GM12878 (cell line): Measurements from ENCODE around the gene EML3. TPM values are rescaled to one million over a fixed set of nuclear protein-coding genes. Genes with fewer than 3 reads are reported as not detected.

Source experiments
- CEBPB ChIP-seq, 2 experiments: fragments of 150-350 bp in 1 of 2; IDR thresholded peaks; 2 replicates each; pipeline ENCODE4 v1.6.1; 2012 to 2014; ENCODE audit warnings: low read depth in 2 of 2, low read length in 2 of 2, borderline replicate concordance in 1 of 2, inconsistent platforms in 1 of 2
- CREB1 ChIP-seq: IDR thresholded peaks from 2 replicates; pipeline ENCODE4 v1.6.1; 2012; ENCODE audit warnings: low read depth, mild to moderate bottlenecking, inconsistent platforms
- EED ChIP-seq: sonication (generic); IDR thresholded peaks from 2 replicates; pipeline ENCODE4 v1.6.1; 2016; ENCODE audit warnings: antibody characterized with exemption, low read depth
- ESRRA ChIP-seq: IDR thresholded peaks from 2 replicates; pipeline ENCODE4 v1.6.1; 2012; ENCODE audit warnings: mild to moderate bottlenecking, low read length, improper control_type of control experiment
- EZH2 ChIP-seq: IDR thresholded peaks from 2 replicates; pipeline ENCODE4 v1.6.1; 2012; ENCODE audit warnings: low read depth, mild to moderate bottlenecking, control low read depth, inconsistent platforms, low read length, borderline replicate concordance; ENCODE audit not compliant: control insufficient read depth
- FOXM1 ChIP-seq: IDR thresholded peaks from 2 replicates; pipeline ENCODE4 v1.6.1; 2012; ENCODE audit warnings: low read depth, mild to moderate bottlenecking, inconsistent platforms, low read length, moderate library complexity
- IKZF1 ChIP-seq: fragments of 450-650 bp; conservative IDR thresholded peaks from 2 replicates; pipeline ENCODE4 v1.6.1; 2017; ENCODE audit warnings: antibody characterized with exemption, mild to moderate bottlenecking
- JUNB ChIP-seq: IDR thresholded peaks from 2 replicates; pipeline ENCODE4 v1.6.1; 2016; ENCODE audit warnings: antibody characterized with exemption, mild to moderate bottlenecking
- NFYB ChIP-seq: IDR thresholded peaks from 2 replicates; pipeline ENCODE4 v1.6.1; 2011; ENCODE audit warnings: low read depth, mild to moderate bottlenecking, low read length, improper control_type of control experiment, moderate library complexity; ENCODE audit not compliant: insufficient read depth
- PAX5 ChIP-seq: IDR thresholded peaks from 2 replicates; pipeline ENCODE4 v1.6.1; 2011; ENCODE audit warnings: low read depth, low read length, borderline replicate concordance
- POLR2AphosphoS2 ChIP-seq: IDR thresholded peaks from 2 replicates; pipeline ENCODE4 v1.6.1; 2011; ENCODE audit warnings: low read depth, mild to moderate bottlenecking, low read length, improper control_type of control experiment, moderate library complexity
- RB1 ChIP-seq: fragments of 450-650 bp; formaldehyde crosslinking; IDR thresholded peaks from 2 replicates; pipeline ENCODE4 v1.6.1; 2017; ENCODE audit warnings: mild to moderate bottlenecking, borderline replicate concordance
- SMARCA5 ChIP-seq: fragments of 450-650 bp; IDR thresholded peaks from 2 replicates; pipeline ENCODE4 v1.6.1; 2017; ENCODE audit warnings: mild to moderate bottlenecking
- SP1 ChIP-seq: IDR thresholded peaks from one replicate; pipeline ENCODE4 v1.6.1; 2011; ENCODE audit warnings: low read depth, low read length
- SPI1 ChIP-seq: IDR thresholded peaks from 2 replicates; pipeline ENCODE4 v1.6.1; 2011; ENCODE audit warnings: low read depth, mild to moderate bottlenecking, low read length, moderate library complexity, borderline replicate concordance; ENCODE audit not compliant: insufficient read depth
- SUZ12 ChIP-seq: fragments of 200-600 bp; sonication (generic); IDR thresholded peaks from one replicate; pipeline ENCODE4 v1.6.1; 2018; ENCODE audit warnings: antibody characterized with exemption, mild to moderate bottlenecking; ENCODE audit not compliant: unreplicated experiment
- TAF1 ChIP-seq: IDR thresholded peaks from 2 replicates; pipeline ENCODE4 v1.6.1; 2011; ENCODE audit warnings: mild to moderate bottlenecking, low read depth, low read length, borderline replicate concordance
- TARDBP ChIP-seq: IDR thresholded peaks from 2 replicates; pipeline ENCODE4 v1.6.1; 2016; ENCODE audit warnings: borderline replicate concordance
- TBL1XR1 ChIP-seq: IDR thresholded peaks from 2 replicates; pipeline ENCODE4 v1.6.1; 2012; ENCODE audit warnings: low read depth, low read length, improper control_type of control experiment
- YY1 ChIP-seq: IDR thresholded peaks from 2 replicates; pipeline ENCODE4 v1.6.1; 2011; ENCODE audit warnings: low read depth, mild to moderate bottlenecking, low read length
- ZBED1 ChIP-seq: IDR thresholded peaks from 2 replicates; pipeline ENCODE4 v1.6.1; 2016; ENCODE audit warnings: borderline replicate concordance
- ZSCAN29 ChIP-seq: fragments of 450-650 bp; IDR thresholded peaks from 2 replicates; pipeline ENCODE4 v1.6.1; 2017; ENCODE audit warnings: mild to moderate bottlenecking, moderate library complexity
- polyA plus RNA-seq, 11 experiments: library from polyadenylated mRNA; depleted of rRNA in 4 of 11; unstranded in 6 of 11; stranded (reverse) in 5 of 11; fragments of >200 nt; fragmentation: Nextera tagmentation in 4 of 11; fragmentation: Illumina TruSeq in 1 of 11; extraction: Ambion mirVana in 4 of 11; extraction: Trizol in 1 of 11; gene quantifications; 1 replicate in 1 of 11; 2 replicates in 10 of 11; pipeline versions ENCODE4 v1.2.1 to v1.2.3, GENCODE V29; 2011 to 2016; ENCODE audit warnings: inconsistent platforms in 2 of 11, missing spikeins in 2 of 11, low read depth in 1 of 11
- total RNA-seq, 4 experiments: library from RNA; depleted of rRNA in 3 of 4; stranded (reverse); fragments of >200 nt in 3 of 4; fragmentation: Illumina TruSeq in 1 of 4; extraction: Trizol in 1 of 4; gene quantifications; 2 replicates each; pipeline versions ENCODE4 v1.2.1 to v1.2.3, GENCODE V29; 2013 to 2021
- TF ChIP-seq, protein P1 (sequence below): IDR thresholded peaks from 2 replicates; pipeline ENCODE4 v1.6.1; 2012; ENCODE audit warnings: low read depth, low read length, improper control_type of control experiment
- TF ChIP-seq, protein P2 (sequence below): fragments of 450-650 bp; IDR thresholded peaks from 2 replicates; pipeline ENCODE4 v1.6.1; 2018; ENCODE audit warnings: mild to moderate bottlenecking, low read depth, moderate library complexity; ENCODE audit not compliant: partially characterized antibody
- TF ChIP-seq, protein P3 (sequence below): IDR thresholded peaks from 2 replicates; pipeline ENCODE4 v1.6.1; 2011; ENCODE audit warnings: mild to moderate bottlenecking, low read depth, low read length, moderate library complexity; ENCODE audit not compliant: insufficient replicate concordance

Gene EML3
- total and polyA plus RNA-seq, 10 of the 15 experiments (the other 5 are each of a cell fraction or from before 2014, with no cell fraction given): 0.58 to 82.5 (median 24.8) TPM

DNA sequence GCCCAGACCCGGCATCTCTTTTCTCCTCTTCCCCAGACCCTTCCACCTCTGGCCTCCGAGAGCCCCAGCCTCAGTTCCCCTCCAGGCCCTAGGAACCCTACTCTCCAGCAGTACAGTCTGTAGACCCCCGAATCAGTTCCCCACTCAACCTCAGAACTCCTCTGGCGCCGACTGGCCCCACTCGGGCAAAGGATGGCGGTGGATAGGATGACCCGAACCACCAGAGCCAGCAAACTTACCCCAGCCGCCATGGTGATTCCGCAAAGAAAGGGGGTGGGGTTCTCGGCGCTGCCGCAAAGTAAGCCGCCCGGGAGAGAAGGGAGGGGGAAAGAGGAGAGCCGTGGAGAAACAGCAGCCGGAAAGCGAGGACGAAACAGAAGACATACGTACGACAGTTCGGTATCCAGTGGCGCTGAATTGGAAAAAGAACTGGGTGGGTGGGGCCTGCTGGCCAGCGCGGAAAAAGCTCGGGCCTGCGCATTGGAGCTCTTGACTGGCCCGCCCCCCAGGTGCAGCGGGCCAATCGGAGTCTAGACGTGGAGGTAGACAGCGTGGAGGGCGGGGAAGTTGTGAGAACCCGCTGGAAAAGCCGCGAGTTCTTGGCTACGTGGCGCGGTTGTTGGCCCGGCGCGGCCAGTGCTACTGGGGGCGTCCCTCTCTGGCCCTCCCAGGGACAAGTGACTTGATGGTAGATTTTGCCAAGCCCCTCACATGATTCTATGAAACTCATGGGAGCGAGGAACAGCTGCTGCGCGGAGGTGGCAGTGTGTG, 38.8 kb downstream of the EML3 start, which contains the start of gene EEF1G (continued):
- no peak for TF ChIP-seq PAX5
- TF ChIP-seq, protein P1, sequence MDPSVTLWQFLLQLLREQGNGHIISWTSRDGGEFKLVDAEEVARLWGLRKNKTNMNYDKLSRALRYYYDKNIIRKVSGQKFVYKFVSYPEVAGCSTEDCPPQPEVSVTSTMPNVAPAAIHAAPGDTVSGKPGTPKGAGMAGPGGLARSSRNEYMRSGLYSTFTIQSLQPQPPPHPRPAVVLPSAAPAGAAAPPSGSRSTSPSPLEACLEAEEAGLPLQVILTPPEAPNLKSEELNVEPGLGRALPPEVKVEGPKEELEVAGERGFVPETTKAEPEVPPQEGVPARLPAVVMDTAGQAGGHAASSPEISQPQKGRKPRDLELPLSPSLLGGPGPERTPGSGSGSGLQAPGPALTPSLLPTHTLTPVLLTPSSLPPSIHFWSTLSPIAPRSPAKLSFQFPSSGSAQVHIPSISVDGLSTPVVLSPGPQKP: peak; percentile 62
- TF ChIP-seq SP1: peak; percentile 58
- 0 out of 2 replicates have a peak, but pooled peaks have one; percentile 59 for TF ChIP-seq TARDBP
- no peak for TF ChIP-seq CEBPB (IDR thresholded peaks at IDR 0.05; ENCODE audit: borderline replicate concordance in 1 of 2, low read depth in 2 of 2, low read length in 2 of 2)
- TF ChIP-seq ZBED1: no peak
- TF ChIP-seq YY1: peak; percentile 97
- TF ChIP-seq, protein P2, sequence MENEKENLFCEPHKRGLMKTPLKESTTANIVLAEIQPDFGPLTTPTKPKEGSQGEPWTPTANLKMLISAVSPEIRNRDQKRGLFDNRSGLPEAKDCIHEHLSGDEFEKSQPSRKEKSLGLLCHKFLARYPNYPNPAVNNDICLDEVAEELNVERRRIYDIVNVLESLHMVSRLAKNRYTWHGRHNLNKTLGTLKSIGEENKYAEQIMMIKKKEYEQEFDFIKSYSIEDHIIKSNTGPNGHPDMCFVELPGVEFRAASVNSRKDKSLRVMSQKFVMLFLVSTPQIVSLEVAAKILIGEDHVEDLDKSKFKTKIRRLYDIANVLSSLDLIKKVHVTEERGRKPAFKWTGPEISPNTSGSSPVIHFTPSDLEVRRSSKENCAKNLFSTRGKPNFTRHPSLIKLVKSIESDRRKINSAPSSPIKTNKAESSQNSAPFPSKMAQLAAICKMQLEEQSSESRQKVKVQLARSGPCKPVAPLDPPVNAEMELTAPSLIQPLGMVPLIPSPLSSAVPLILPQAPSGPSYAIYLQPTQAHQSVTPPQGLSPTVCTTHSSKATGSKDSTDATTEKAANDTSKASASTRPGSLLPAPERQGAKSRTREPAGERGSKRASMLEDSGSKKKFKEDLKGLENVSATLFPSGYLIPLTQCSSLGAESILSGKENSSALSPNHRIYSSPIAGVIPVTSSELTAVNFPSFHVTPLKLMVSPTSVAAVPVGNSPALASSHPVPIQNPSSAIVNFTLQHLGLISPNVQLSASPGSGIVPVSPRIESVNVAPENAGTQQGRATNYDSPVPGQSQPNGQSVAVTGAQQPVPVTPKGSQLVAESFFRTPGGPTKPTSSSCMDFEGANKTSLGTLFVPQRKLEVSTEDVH: peak; percentile 37
- peak; percentile 64; the same call in 1 of the 2 replicates for TF ChIP-seq NFYB
- peak; percentile 41; the same call in 1 of the 2 replicates for TF ChIP-seq RB1
- TF ChIP-seq CREB1: peak; percentile 38; the same call in 1 of the 2 replicates
- 0 out of 2 replicates have a peak, but pooled peaks have one; percentile 42 for TF ChIP-seq FOXM1
- no peak for TF ChIP-seq SPI1
- no peak for TF ChIP-seq ESRRA
- TF ChIP-seq ZSCAN29: no peak
- TF ChIP-seq EED: no peak
- TF ChIP-seq JUNB: no peak
- 0 out of 2 replicates have a peak, but pooled peaks have one; percentile 47 for TF ChIP-seq TBL1XR1
- no peak for TF ChIP-seq EZH2
- no peak for TF ChIP-seq SUZ12
- TF ChIP-seq SMARCA5: peak; percentile 24; the same call in 1 of the 2 replicates
- peak; percentile 100 for TF ChIP-seq TAF1
- TF ChIP-seq, protein P3, sequence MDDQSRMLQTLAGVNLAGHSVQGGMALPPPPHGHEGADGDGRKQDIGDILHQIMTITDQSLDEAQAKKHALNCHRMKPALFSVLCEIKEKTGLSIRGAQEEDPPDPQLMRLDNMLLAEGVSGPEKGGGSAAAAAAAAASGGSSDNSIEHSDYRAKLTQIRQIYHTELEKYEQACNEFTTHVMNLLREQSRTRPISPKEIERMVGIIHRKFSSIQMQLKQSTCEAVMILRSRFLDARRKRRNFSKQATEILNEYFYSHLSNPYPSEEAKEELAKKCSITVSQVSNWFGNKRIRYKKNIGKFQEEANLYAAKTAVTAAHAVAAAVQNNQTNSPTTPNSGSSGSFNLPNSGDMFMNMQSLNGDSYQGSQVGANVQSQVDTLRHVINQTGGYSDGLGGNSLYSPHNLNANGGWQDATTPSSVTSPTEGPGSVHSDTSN: no peak
- TF ChIP-seq IKZF1: peak; percentile 32; the same call in 1 of the 2 replicates
- peak; percentile 95 for TF ChIP-seq POLR2AphosphoS2
